ENCODE data around the gene P2RX2.

GRCh38 chr12:132571598-132571997 lies 47.0 kb upstream of the P2RX2 start:
- TF ChIP-seq CTCF (IDR thresholded peaks at IDR 0.05; ENCODE audit: low read depth, low read length, missing input control) (no peak), FOXA1 (IDR thresholded peaks at IDR 0.05) (no peak), GABPA (IDR thresholded peaks at IDR 0.05 in 1 of 2, conservative IDR thresholded peaks at IDR 0.05 in 1 of 2) (no peak), FOXA2 (IDR thresholded peaks at IDR 0.05) (no peak), RXRA (IDR thresholded peaks at IDR 0.05) (no peak), REST (IDR thresholded peaks at IDR 0.05) (no peak), RAD21 (IDR thresholded peaks at IDR 0.05) (no peak)

Data from liver (tissue), 3 donors.